NCI-H748 (cell line): ENCODE measurements around the gene TRIM75.
"Not testable (repeated sequence)": the region's sequence is repeated elsewhere in the genome, so short reads cannot be mapped to it uniquely, and the experiment has no call there.

Source experiments
- DNase-seq: peaks from one replicate; lab custom pipeline; 2025; ENCODE audit not compliant: unreplicated experiment; lab: John Stamatoyannopoulos, UW

TRIM75 gene

GRCh38 chr4:165073346-165073745 lies 19.7 kb downstream of the TRIM75 start:
- not testable (repeated sequence) for DNase-seq

GRCh38 chr4:165077034-165077578 lies 23.4 kb downstream of the TRIM75 start:
- no peak for DNase-seq

- DNase-seq: peak; percentile 76
Observed at GRCh38 chr4:165079476-165079875, 25.8 kb downstream of the TRIM75 start.

GRCh38 chr4:165084787-165085186 lies 31.1 kb downstream of the TRIM75 start:
- not testable (repeated sequence) for DNase-seq

- no peak for DNase-seq
Observed at GRCh38 chr4:165085946-165086345, 32.3 kb downstream of the TRIM75 start.

GRCh38 chr4:165088366-165088765 lies 34.7 kb downstream of the TRIM75 start:
- DNase-seq: no peak

- DNase-seq: not testable (repeated sequence)
Observed at GRCh38 chr4:165092187-165092586, 38.5 kb downstream of the TRIM75 start.

GRCh38 chr4:165094873-165095272 lies 41.2 kb downstream of the TRIM75 start:
- DNase-seq: no peak

- DNase-seq: no peak
Observed at GRCh38 chr4:165095291-165095690, 41.6 kb downstream of the TRIM75 start.

GRCh38 chr4:165096776-165097175 lies 43.1 kb downstream of the TRIM75 start:
- DNase-seq: peak; percentile 15

- no peak for DNase-seq
Observed at GRCh38 chr4:165101641-165102040, 48.0 kb downstream of the TRIM75 start.

- DNase-seq: no peak
Observed at GRCh38 chr4:165106518-165106917, 52.9 kb downstream of the TRIM75 start.
